IPS-18c (cell line): ENCODE results near the gene PTPRN2.

Experiments
- H3K4me3 ChIP-seq: 2 replicates; pipeline ENCODE4 v1.7.0; 2013; ENCODE audit warnings: low read depth, mild to moderate bottlenecking, low read length, moderate library complexity; ENCODE audit not compliant: insufficient read depth
- H3K9me3 ChIP-seq: one replicate; pipeline ENCODE4 v1.6.1; 2013; ENCODE audit warnings: mild to moderate bottlenecking, low read length, moderate library complexity; ENCODE audit not compliant: control insufficient read depth, insufficient read depth

PTPRN2 gene

DNA sequence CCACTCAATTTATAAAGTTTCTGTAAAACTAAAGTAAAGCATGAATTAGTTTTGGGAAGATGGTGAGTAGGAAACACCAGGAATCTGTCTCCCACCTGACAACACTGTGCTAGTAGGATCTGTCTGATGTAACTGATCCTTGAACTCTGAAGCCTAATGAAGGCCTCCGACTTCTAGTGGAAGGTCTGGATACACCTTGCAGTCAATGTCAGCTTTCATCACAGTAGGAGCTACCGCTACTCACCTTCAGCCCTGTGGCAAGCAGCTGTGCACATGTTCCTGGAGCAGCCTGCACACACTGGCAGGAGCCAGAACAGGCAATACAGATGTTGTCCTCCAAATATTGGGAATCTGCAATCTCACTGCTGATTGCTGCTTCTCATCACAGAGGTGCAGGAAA lies 471.4 kb downstream of the PTPRN2 start:
- peaks cover 50% of the 10 kb centered on the region for H3K9me3 ChIP-seq
- H3K4me3 ChIP-seq: no peak overlapping the region

DNA sequence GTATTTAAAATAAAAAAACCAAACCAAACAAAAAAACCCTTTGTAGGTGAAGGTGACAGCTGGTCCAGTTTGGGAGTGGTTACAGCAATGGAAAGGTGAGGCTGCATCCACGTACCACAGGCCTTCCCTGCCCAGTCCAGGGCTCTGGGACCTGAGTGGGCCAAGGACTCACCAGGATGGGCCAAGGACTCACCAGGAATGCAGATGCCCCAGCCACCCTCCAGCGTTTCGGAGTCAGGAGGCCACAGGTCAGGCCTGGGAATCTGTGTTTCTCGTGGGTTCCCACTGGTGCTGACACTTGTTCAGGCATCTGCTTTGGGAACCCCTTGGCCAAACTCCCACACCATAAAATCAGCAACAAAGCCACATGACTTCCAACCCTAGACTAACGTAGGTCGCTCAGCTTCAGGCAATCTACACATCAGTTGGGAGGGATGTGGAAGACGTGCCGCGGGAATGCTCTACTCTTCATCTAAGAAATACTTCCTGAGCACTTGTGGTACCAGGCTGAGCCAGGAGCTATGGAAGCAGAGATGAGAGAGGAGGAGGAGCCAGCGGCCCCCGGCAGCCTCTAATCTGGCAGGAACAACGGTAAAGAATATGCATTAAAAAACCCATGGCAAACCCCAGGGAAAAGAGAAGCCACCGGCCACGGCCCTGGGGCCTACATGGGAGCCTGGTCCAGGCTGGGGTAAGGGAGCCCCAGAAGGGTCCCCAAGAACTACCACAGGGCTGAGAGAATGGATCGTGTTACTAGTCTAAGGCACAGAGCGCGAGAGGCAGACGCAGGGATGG lies 473.4 kb downstream of the PTPRN2 start:
- Histone ChIP-seq H3K9me3 (peaks cover 59% of the 10 kb centered on the region), H3K4me3 (no peak overlapping the region; the same call in 1 of the 2 replicates)

DNA sequence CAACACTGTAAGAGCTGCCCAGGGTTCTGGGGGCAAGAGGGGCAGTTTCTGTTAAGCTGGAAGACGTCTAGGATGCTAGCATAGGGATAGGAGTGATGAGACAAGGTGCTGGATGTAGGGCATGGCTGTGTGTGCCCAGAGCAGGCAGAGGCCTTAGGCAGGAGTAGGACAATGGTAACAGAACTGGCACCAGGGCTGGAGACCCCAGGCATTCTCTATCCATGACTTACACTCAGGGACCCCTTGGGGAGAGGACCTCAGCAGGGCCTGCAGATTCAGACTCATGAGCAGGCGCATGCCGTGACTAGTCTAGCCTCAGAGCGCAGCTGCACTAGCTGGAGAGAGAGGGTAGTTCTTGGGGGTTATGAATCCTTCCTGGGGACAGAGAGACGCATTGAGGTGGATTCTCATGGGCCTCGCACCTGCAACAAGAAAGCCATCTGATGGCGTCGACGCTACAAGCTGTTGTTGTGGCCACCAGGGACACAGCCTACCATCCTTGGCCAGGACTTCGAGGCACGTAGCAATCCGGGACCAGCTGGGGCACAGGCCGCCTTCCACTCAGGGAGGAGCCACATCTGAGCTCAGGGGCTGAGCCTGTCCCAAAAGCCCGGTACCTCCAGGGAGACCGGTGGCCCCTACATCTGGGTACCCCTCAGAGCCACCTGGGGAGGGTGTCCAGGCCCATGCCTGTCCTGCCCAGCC lies 474.1 kb downstream of the PTPRN2 start:
- H3K9me3 ChIP-seq: peaks cover 61% of the 10 kb centered on the region
- peak overlapping the region; percentile 3; the same call in 1 of the 2 replicates for H3K4me3 ChIP-seq

DNA sequence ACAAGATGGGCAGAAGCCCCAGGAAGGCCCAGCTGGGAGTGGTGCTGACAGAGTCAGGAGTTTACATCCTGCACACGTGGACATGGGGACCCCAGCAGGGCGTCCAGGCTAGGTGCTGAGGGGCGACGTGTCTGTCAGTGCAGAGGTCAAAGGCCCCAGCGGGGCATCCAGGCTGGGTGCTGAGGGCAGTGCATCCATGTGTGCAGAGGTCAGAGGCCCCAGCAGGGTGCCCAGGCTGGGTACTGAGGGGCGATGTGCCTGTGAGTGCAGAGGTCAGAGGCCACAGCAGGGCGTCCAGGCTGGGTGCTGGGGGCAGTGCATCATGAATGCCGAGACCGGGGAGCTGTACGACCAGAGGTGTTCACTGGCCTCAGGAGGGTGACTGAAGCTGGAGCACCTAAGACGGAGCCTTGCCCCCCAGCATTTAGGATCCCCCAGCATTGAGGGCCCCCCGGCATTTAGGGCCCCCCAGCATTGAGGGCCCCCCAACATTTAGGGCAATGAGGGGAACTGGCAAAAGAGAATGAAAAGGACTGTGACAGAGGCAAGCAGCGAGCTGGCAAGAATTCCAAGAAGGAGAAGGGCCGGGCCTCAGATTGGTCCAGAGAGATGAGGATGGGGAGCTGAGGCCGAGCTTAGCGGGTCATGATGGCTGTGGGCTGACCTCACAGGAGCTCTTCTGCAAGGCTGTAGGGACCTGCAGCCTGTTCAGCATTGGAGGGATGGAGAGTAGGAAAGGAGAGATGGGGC lies 474.9 kb downstream of the PTPRN2 start:
- H3K9me3 ChIP-seq: peaks cover 68% of the 10 kb centered on the region

DNA sequence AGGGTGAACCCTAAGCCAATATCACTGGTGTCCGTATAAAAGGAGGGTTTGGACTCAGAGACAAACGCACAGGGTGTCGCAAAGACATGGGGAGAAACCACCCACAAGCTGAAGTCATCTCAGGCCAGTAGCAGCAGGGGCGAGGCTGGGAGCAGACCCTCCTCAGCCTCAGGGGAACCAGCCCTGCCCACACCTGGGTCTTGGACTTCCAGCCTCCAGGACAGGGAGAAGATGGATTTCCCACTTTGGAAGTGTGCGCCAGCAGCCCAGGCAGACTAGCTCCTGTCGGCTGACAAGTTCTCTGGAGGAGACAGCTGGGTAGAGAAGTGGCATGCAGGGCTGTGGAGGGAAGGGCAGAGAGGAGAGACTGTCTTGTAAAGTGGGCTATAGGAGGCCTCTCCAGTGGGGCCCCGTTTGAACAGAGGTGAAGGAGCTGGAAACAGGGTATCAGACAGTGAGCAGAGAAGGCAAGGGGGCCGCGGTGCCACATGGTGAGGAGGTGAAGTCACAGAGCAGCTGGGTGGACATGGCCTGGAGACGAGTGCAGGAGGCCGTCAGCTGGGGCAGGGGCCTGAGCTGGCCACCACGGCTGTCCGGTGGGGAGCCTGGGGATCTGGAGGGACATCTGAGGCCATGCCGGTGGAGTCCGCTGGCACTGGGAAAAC lies 475.6 kb downstream of the PTPRN2 start:
- H3K9me3 ChIP-seq: peaks cover 73% of the 10 kb centered on the region
- no peak overlapping the region; the same call in 1 of the 2 replicates for H3K4me3 ChIP-seq

More for the DNA sequence above, 474.9 kb downstream of the PTPRN2 start:
- no peak overlapping the region for H3K4me3 ChIP-seq

DNA sequence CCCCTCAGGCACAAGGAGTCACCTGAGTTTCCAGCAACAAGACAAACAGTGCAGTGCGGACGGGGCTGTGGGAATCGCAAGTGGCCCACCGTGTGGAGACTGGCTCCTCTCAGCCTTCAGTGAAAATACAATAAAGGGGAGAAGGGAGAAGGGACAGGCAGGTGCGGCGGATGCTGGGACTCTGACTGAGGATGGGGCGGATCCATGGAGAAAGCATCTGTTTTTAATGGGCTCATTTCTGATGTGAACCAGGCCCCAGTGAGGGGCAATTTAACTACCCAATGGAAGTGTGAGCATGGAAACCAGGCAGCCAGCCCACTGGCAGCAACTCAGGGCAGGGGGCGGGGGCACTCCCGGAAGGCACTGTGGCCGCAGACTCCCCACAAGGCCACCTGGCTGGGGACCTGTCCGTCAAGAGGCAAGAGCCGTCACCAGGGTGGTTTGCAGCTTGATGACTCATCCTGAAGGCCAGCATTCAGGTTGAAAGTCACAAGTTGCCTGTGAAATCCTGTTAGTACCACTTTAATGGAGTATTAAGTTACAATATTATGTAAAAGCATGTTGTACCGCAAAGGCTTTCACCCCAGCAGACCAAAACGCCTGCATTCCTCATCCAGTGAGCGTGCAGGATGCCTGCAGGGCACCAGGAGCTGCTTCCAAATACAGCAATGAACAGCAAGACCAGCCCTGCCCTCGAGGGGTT lies 476.4 kb downstream of the PTPRN2 start:
- H3K4me3 ChIP-seq: no peak overlapping the region; the same call in 1 of the 2 replicates
- peaks cover 71% of the 10 kb centered on the region for H3K9me3 ChIP-seq

DNA sequence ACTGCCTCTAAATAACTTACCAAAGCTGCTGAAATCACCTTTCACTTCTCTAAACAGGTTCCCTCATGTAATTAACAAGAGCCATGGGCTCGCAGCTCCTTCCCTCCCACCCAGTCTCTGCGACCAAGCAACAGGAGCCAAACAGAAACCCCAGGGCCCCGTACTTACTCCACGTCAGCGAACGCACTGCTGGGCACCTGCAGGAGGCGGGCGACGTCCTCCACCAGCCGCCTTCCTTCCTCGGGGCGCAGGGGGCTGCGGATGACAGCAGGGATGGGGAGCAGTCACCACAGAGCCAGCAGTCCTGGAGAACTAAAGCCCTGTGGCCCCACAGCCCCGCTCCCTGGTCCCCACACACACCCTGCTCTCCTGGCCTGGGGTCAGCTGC lies 477.0 kb downstream of the PTPRN2 start:
- Histone ChIP-seq H3K4me3 (no peak overlapping the region), H3K9me3 (peaks cover 71% of the 10 kb centered on the region)

DNA sequence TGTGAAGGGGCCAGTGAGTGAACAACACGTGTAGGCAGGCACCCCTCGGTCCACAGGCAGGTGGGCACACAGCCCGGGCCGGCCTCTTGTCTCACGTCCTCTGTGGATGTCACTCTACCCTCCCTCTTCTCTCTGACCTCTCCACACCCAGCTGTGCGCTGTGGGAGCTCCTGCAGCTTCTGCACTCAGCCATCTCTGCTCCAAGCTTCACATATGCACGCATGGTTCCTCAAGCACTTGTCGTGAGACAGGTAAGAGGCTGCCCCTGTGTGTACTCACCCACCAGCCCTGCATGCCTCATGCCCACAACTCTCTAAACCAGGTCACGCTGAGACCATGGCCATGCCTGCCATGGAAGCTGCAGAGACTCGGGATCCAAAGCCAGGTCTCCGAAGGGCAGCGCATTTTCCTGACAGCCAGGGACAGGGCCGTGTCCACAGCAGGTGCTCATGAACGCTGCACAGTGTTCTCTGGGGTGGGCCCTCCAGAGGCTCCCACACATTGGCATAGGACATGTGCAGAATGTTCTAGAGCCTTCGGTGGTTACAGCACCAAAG lies 477.5 kb downstream of the PTPRN2 start:
- Histone ChIP-seq H3K4me3 (no peak overlapping the region), H3K9me3 (peaks cover 74% of the 10 kb centered on the region)

DNA sequence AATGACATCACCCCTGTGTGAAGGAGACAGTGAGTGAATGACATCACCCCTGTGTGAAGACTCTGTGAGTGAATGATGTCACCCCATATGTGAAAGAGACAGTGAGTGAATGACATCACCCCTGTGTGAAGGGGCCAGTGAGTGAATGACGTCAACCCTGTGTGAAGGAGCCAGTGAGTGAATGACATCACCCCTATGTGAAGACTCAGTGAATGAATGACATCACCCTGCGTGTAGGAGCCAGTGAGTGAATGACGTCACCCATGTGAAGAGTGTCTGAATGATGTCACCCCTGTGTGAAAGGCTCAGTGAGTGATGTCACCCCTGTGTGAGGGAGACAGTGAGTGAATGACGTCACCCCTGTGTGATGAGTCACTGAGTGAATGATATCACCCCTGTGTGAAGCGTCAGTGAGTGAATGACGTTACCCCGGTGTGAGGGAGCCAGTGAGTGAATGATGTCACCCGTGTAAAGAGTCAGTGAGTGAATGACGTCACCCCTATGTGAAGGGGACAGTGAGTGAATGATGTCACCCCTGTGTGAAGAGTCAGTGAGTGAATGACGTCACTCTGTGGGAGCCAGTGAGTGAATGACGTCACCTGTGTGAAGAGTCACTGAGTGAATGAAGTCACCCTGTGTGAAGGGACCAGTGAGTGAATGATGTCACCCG lies 478.1 kb downstream of the PTPRN2 start:
- H3K4me3 ChIP-seq: no peak overlapping the region
- H3K9me3 ChIP-seq: peaks cover 80% of the 10 kb centered on the region

DNA sequence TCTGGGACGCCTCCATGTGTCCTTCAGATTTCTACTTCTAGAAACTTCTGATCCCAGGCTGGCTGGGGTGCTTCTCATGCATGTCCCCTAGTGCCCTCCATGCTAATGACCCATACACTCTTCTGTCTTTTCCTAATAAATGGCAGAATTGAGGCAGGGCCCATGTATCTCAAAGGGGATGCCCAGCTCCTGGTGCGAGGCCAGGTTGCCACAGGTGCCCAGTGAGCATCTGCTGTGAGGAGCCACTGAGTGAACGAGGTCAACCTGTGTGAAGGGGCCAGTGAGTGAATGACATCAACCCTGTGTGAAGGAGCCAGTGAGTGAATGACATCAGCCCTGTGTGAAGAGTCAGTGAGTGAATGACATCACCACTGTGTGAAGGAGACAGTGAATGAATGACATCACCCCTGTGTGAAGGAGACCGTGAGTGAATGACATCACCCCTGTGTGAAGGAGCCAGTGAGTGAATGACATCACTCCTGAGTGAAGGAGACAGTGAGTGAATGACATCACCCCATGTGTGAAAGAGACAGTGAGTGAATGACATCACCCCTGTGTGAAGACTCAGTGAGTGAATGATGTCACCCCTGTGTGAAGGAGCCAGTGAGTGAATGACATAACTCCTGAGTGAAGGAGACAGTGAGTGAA lies 478.9 kb downstream of the PTPRN2 start:
- Histone ChIP-seq H3K4me3 (no peak overlapping the region), H3K9me3 (peaks cover 82% of the 10 kb centered on the region)

DNA sequence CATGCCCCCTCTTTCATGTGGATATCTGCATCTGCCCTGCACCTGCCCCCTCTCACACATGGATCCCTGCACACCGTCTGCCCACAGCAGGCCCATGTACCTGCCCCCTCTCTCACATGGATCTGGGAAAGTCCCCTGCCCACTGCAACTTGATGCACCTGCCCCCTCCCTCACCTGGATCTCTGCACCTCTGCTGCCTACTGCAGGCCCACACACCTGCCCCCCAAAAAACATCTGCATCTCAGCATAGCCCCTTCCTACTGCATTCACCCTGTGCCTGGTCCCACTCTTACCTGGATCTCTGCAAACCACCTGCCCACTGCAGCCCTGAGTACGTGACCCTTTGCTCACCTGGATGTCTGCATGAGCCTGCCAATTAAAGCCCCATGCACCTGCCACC lies 479.8 kb downstream of the PTPRN2 start:
- Histone ChIP-seq H3K4me3 (0 out of 2 replicates have a peak overlapping the region, but pooled peaks have one; percentile 9), H3K9me3 (peaks cover 77% of the 10 kb centered on the region)

DNA sequence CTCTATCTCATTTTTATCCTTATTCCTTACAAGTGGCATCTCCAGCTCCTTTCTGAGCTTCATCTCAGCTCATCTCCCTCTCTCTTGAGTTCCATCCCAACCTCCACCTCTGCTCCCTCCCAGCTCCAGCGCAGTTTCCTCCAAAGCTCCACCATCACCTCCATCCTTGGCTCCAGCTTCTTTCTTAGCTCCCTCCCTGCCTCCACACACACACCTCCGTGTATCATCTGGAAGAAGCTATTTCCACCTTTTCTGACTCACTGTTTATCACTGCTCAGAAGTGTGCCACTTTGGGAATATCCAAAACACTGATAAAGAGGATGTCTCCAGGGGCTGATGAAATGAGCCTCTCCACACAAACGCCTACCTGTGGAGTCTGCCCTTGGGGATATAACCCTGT lies 481.4 kb downstream of the PTPRN2 start:
- Histone ChIP-seq H3K4me3 (no peak overlapping the region), H3K9me3 (peaks cover 70% of the 10 kb centered on the region)

DNA sequence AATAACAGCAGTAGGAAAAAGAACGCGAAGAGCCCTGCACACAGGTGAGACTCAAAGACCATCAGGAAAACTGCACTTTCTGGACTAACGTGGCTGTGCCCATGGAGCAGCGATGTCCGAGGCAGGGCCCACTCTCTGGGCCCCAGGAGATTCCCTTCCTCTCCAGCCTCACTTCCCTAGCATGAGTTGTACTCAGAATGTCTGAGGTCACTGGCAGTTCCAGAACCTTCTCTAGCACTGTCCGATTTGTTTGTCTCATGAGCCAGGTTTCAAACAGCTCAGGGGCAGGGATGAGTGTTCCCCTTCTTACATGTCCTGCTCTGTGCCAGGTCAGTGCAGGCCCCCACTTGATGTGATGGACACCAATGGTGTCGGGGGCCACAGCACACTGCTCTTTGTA lies 484.2 kb downstream of the PTPRN2 start:
- peaks cover 54% of the 10 kb centered on the region for H3K9me3 ChIP-seq
- H3K4me3 ChIP-seq: no peak overlapping the region

DNA sequence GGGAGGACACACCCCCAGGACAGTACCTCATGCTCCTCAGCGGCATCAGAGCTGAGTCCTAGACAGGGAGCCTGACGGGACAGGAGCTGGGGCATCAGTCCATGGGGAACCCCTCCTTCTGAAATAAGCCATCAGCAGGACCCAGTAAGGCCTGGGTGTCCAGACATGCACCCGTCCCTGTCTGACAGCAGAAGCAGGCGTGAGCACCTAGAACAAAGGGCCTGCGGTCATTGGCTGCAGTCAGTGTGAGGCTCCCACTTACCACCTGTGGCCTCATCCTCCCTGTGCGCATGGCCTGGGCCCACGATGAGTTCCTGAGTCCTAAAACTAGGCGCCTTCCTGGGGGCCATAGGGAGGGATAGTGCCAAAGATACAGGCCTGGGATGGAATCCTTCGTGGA lies 484.7 kb downstream of the PTPRN2 start:
- H3K4me3 ChIP-seq: no peak overlapping the region; the same call in 1 of the 2 replicates
- H3K9me3 ChIP-seq: peaks cover 50% of the 10 kb centered on the region

DNA sequence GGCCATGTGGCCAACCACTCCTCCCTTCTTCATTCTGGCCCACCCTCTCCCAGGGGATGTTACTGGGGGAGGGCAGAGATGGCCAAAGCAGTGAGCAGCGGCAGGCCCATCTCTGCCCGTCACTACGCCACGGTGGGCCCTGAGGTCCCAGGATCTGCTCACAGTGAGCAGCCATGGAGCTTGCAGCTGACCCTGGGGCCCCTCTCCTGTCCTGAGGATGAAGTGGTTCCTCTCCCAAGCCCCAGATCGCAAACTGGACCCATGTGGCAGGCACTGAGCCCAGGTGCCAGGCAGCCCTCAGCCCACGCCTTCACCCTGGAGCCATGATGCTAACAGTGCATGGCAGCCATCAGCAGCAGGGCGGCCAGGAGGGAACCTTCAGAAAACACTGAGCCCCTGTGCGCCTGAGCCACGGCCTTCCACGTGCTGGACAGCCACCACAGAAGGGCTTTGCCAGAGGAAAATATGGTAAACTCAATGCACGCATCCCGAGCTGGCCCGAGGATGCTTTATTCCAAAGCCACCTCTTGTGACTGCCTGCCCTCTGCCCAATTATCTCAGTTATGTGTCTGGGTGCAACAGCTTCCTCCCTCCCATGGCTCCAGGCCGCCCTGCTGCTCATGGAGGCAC lies 485.7 kb downstream of the PTPRN2 start:
- H3K9me3 ChIP-seq: peaks cover 44% of the 10 kb centered on the region
- no peak overlapping the region; the same call in 1 of the 2 replicates for H3K4me3 ChIP-seq
